ENCODE results near the gene HRH2.

Gene HRH2

GRCh38 chr5:175679411-175679810, 21.5 kb downstream of the HRH2 start:
- TF ChIP-seq GATA3 (IDR thresholded peaks at IDR 0.05; ENCODE audit: low read depth, low read length), result no peak
- no peak for TF ChIP-seq GATA2 (IDR thresholded peaks at IDR 0.05; ENCODE audit: low read depth, low read length)

- TF ChIP-seq GATA3 (IDR thresholded peaks at IDR 0.05; ENCODE audit: low read depth, low read length) (no peak), GATA2 (IDR thresholded peaks at IDR 0.05; ENCODE audit: low read depth, low read length) (no peak)
Measured at GRCh38 chr5:175680020-175680419, 22.1 kb downstream of the HRH2 start.

- TF ChIP-seq GATA3 (IDR thresholded peaks at IDR 0.05; ENCODE audit: low read depth, low read length) (no peak), GATA2 (IDR thresholded peaks at IDR 0.05; ENCODE audit: low read depth, low read length) (no peak)
Measured at GRCh38 chr5:175680463-175680862, 22.6 kb downstream of the HRH2 start.

GRCh38 chr5:175681045-175681967, 23.4 kb downstream of the HRH2 start:
- TF ChIP-seq GATA2 (IDR thresholded peaks at IDR 0.05; ENCODE audit: low read depth, low read length), result no peak
- no peak for TF ChIP-seq GATA3 (IDR thresholded peaks at IDR 0.05; ENCODE audit: low read depth, low read length)

GRCh38 chr5:175681968-175682340, 24.1 kb downstream of the HRH2 start:
- no peak for TF ChIP-seq GATA2 (IDR thresholded peaks at IDR 0.05; ENCODE audit: low read depth, low read length)
- TF ChIP-seq GATA3 (IDR thresholded peaks at IDR 0.05; ENCODE audit: low read depth, low read length), result no peak

GRCh38 chr5:175682664-175683063, 24.8 kb downstream of the HRH2 start:
- TF ChIP-seq GATA3 (IDR thresholded peaks at IDR 0.05; ENCODE audit: low read depth, low read length) (no peak), GATA2 (IDR thresholded peaks at IDR 0.05; ENCODE audit: low read depth, low read length) (no peak)

- TF ChIP-seq GATA3 (IDR thresholded peaks at IDR 0.05; ENCODE audit: low read depth, low read length) (no peak), GATA2 (IDR thresholded peaks at IDR 0.05; ENCODE audit: low read depth, low read length) (no peak)
Measured at GRCh38 chr5:175683231-175683630, 25.4 kb downstream of the HRH2 start.

- TF ChIP-seq GATA2 (IDR thresholded peaks at IDR 0.05; ENCODE audit: low read depth, low read length), result no peak
Measured at GRCh38 chr5:175683921-175684320, 26.1 kb downstream of the HRH2 start.

GRCh38 chr5:175684931-175685330, 27.1 kb downstream of the HRH2 start:
- TF ChIP-seq GATA2 (IDR thresholded peaks at IDR 0.05; ENCODE audit: low read depth, low read length), result no peak
- no peak for TF ChIP-seq GATA3 (IDR thresholded peaks at IDR 0.05; ENCODE audit: low read depth, low read length)

- TF ChIP-seq GATA2 (IDR thresholded peaks at IDR 0.05; ENCODE audit: low read depth, low read length) (no peak), GATA3 (IDR thresholded peaks at IDR 0.05; ENCODE audit: low read depth, low read length) (no peak)
Measured at GRCh38 chr5:175685701-175686350, 28.0 kb downstream of the HRH2 start.

- TF ChIP-seq GATA2 (IDR thresholded peaks at IDR 0.05; ENCODE audit: low read depth, low read length) (no peak), GATA3 (IDR thresholded peaks at IDR 0.05; ENCODE audit: low read depth, low read length) (no peak)
Measured at GRCh38 chr5:175686396-175686795, 28.5 kb downstream of the HRH2 start.

- no peak for TF ChIP-seq GATA3 (IDR thresholded peaks at IDR 0.05; ENCODE audit: low read depth, low read length)
- no peak for TF ChIP-seq GATA2 (IDR thresholded peaks at IDR 0.05; ENCODE audit: low read depth, low read length)
Measured at GRCh38 chr5:175686826-175687225, 29.0 kb downstream of the HRH2 start.

GRCh38 chr5:175687231-175687701, 29.4 kb downstream of the HRH2 start:
- TF ChIP-seq GATA3 (IDR thresholded peaks at IDR 0.05; ENCODE audit: low read depth, low read length) (no peak), GATA2 (IDR thresholded peaks at IDR 0.05; ENCODE audit: low read depth, low read length) (no peak)

GRCh38 chr5:175688352-175689146, 30.7 kb downstream of the HRH2 start:
- no peak for TF ChIP-seq GATA3 (IDR thresholded peaks at IDR 0.05; ENCODE audit: low read depth, low read length)
- TF ChIP-seq GATA2 (IDR thresholded peaks at IDR 0.05; ENCODE audit: low read depth, low read length), result no peak
